Measurements from ENCODE around the gene UBAP1.
"Not testable (repeated sequence)": the region's sequence is repeated elsewhere in the genome, so short reads cannot be mapped to it uniquely, and the experiment has no call there.

Gene UBAP1

DNA sequence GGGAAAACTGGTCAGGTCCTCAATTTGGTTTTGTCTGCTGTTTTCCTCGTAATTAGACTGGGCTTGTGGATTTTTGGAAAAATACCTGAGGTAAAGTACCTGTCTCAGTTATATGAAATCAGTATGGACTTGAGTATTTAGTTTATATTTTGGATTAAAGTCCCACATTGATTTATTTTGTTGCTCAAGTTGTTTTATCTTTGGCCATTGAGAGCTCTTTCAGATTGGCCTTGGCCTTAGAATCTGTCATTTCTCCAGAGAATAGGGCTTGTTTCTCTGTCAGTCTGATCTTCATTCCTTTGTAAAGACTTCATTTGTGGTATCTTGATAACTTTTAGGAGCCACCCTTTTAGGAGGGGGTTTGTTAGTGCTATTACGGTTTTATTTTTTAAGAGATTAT is 21.2 kb downstream of the UBAP1 start:
- Histone ChIP-seq H3K4me1 (ENCODE audit: control insufficient read depth, insufficient read depth, low read length, poor library complexity, severe bottlenecking) (peaks cover 5% of the 10 kb centered on the region), H3K9me3 (ENCODE audit: control insufficient read depth, low read length) (no peaks in the 10 kb centered on the region), H3K27me3 (replicated peaks; ENCODE audit: control insufficient read depth, insufficient read depth, low read length, poor library complexity, severe bottlenecking) (no peaks in the 10 kb centered on the region), H3K4me3 (ENCODE audit: insufficient read depth, low read depth, low read length, poor library complexity, severe bottlenecking) (no peak overlapping the region), H3K36me3 (ENCODE audit: control insufficient read depth, insufficient read depth, low read length) (no peaks in the 10 kb centered on the region), H3K27ac (ENCODE audit: insufficient read depth, low read length, poor library complexity, severe bottlenecking) (no peak overlapping the region)
- DNase-seq: no peak

GRCh38 chr9:34203275-34203991 is 24.6 kb downstream of the UBAP1 start:
- H3K27ac ChIP-seq (ENCODE audit: insufficient read depth, low read length, poor library complexity, severe bottlenecking): no peak overlapping the region
- no peak for DNase-seq
- no peaks in the 10 kb centered on the region for H3K36me3 ChIP-seq (ENCODE audit: control insufficient read depth, insufficient read depth, low read length)
- no peak overlapping the region for H3K4me3 ChIP-seq (ENCODE audit: insufficient read depth, low read depth, low read length, poor library complexity, severe bottlenecking)
- H3K27me3 ChIP-seq (replicated peaks; ENCODE audit: control insufficient read depth, insufficient read depth, low read length, poor library complexity, severe bottlenecking): no peaks in the 10 kb centered on the region
- peaks cover 3% of the 10 kb centered on the region for H3K4me1 ChIP-seq (ENCODE audit: control insufficient read depth, insufficient read depth, low read length, poor library complexity, severe bottlenecking)
- H3K9me3 ChIP-seq (ENCODE audit: control insufficient read depth, low read length): no peaks in the 10 kb centered on the region

GRCh38 chr9:34203992-34204635 is 25.3 kb downstream of the UBAP1 start:
- no peak overlapping the region for H3K4me3 ChIP-seq (ENCODE audit: insufficient read depth, low read depth, low read length, poor library complexity, severe bottlenecking)
- H3K9me3 ChIP-seq (ENCODE audit: control insufficient read depth, low read length): no peaks in the 10 kb centered on the region
- H3K27ac ChIP-seq (ENCODE audit: insufficient read depth, low read length, poor library complexity, severe bottlenecking): no peak overlapping the region
- H3K27me3 ChIP-seq (replicated peaks; ENCODE audit: control insufficient read depth, insufficient read depth, low read length, poor library complexity, severe bottlenecking): no peaks in the 10 kb centered on the region
- H3K36me3 ChIP-seq (ENCODE audit: control insufficient read depth, insufficient read depth, low read length): no peaks in the 10 kb centered on the region
- H3K4me1 ChIP-seq (ENCODE audit: control insufficient read depth, insufficient read depth, low read length, poor library complexity, severe bottlenecking): no peaks in the 10 kb centered on the region
- no peak for DNase-seq

GRCh38 chr9:34205102-34205501 is 26.3 kb downstream of the UBAP1 start:
- Histone ChIP-seq H3K36me3 (ENCODE audit: control insufficient read depth, insufficient read depth, low read length) (no peaks in the 10 kb centered on the region), H3K4me3 (ENCODE audit: insufficient read depth, low read depth, low read length, poor library complexity, severe bottlenecking) (no peak overlapping the region), H3K4me1 (ENCODE audit: control insufficient read depth, insufficient read depth, low read length, poor library complexity, severe bottlenecking) (no peaks in the 10 kb centered on the region), H3K9me3 (ENCODE audit: control insufficient read depth, low read length) (no peaks in the 10 kb centered on the region), H3K27me3 (replicated peaks; ENCODE audit: control insufficient read depth, insufficient read depth, low read length, poor library complexity, severe bottlenecking) (no peaks in the 10 kb centered on the region), H3K27ac (ENCODE audit: insufficient read depth, low read length, poor library complexity, severe bottlenecking) (no peak overlapping the region)
- no peak for DNase-seq

DNA sequence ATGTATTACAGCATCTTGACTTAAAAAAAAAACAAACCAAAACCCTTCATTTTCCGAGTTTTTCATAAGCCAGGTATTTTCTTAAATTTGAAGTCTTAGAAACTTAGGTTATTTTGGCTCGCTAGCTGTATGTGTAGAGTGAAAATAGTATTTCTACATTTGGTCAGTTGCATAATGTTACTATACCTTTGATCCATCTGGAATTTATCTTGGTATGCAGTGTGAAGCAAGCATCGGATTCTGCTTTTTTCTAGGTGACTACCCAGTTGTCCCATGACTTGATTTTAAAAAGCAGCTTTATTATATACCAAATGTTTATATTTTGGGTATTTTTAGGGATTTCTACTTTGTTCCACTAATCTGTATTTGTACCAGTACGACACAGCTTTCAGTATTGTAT is 27.7 kb downstream of the UBAP1 start:
- no peaks in the 10 kb centered on the region for H3K36me3 ChIP-seq (ENCODE audit: control insufficient read depth, insufficient read depth, low read length)
- no peak overlapping the region for H3K27ac ChIP-seq (ENCODE audit: insufficient read depth, low read length, poor library complexity, severe bottlenecking)
- no peaks in the 10 kb centered on the region for H3K9me3 ChIP-seq (ENCODE audit: control insufficient read depth, low read length)
- no peaks in the 10 kb centered on the region for H3K4me1 ChIP-seq (ENCODE audit: control insufficient read depth, insufficient read depth, low read length, poor library complexity, severe bottlenecking)
- H3K4me3 ChIP-seq (ENCODE audit: insufficient read depth, low read depth, low read length, poor library complexity, severe bottlenecking): no peak overlapping the region
- no peaks in the 10 kb centered on the region for H3K27me3 ChIP-seq (replicated peaks; ENCODE audit: control insufficient read depth, insufficient read depth, low read length, poor library complexity, severe bottlenecking)
- DNase-seq: no peak

DNA sequence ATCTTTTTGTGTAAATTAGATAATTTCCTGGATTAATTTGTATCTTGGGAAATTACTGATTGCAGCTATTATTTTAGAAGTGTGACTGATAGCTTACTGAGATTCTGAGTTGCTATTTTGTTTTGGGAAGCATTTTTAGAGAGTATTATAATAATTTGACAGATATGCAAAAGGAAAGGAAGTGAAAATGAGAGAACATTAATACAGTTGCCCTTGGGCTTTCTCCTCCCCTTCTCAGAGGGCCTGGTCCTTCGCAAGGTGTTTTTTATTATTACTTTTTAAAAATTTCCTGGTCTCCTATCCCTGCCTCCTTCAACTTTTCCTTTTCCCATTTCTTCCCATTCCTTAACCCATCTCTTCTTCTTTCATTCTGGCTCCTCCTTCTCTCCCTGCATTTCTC is 32.6 kb downstream of the UBAP1 start:
- Histone ChIP-seq H3K27me3 (replicated peaks; ENCODE audit: control insufficient read depth, insufficient read depth, low read length, poor library complexity, severe bottlenecking) (no peaks in the 10 kb centered on the region), H3K4me3 (ENCODE audit: insufficient read depth, low read depth, low read length, poor library complexity, severe bottlenecking) (no peak overlapping the region)

DNA sequence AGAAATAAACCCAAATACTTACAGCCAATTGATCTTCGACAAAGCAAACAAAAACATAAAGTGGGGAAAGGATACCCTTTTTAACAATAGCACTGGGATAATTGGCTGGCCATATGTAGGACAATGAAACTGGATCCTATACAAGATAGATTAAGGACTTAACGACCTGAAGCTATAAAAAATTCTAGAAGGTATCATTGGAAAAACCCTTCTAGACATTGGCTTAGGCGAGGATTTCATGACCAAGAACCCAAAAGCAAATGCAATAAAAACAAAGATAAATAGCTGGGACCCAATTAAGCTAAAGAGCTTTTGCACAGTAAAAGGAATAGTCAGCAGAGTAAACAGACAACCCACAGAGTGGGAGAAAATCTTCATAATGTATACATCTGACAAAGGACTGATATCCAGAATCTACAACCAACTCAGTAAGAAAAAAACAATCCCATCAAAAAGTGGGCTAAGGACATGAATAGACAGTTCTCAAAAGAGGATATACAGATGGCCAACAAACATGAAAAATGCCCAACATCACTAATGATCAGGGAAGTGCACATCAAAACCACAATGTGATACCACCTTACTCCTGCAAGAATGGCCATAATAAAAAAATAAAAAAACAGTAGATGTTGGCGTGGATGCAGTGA is 35.6 kb downstream of the UBAP1 start:
- not testable (repeated sequence) for H3K4me3 ChIP-seq (ENCODE audit: insufficient read depth, low read depth, low read length, poor library complexity, severe bottlenecking); H3K27me3 ChIP-seq (replicated peaks; ENCODE audit: control insufficient read depth, insufficient read depth, low read length, poor library complexity, severe bottlenecking); DNase-seq; H3K4me1 ChIP-seq (ENCODE audit: control insufficient read depth, insufficient read depth, low read length, poor library complexity, severe bottlenecking); H3K9me3 ChIP-seq (ENCODE audit: control insufficient read depth, low read length); H3K27ac ChIP-seq (ENCODE audit: insufficient read depth, low read length, poor library complexity, severe bottlenecking); H3K36me3 ChIP-seq (ENCODE audit: control insufficient read depth, insufficient read depth, low read length)

More for the DNA sequence above, 32.6 kb downstream of the UBAP1 start:
- H3K27ac ChIP-seq (ENCODE audit: insufficient read depth, low read length, poor library complexity, severe bottlenecking): no peak overlapping the region
- H3K9me3 ChIP-seq (ENCODE audit: control insufficient read depth, low read length): no peaks in the 10 kb centered on the region
- no peak for DNase-seq
- H3K4me1 ChIP-seq (ENCODE audit: control insufficient read depth, insufficient read depth, low read length, poor library complexity, severe bottlenecking): no peaks in the 10 kb centered on the region
- no peaks in the 10 kb centered on the region for H3K36me3 ChIP-seq (ENCODE audit: control insufficient read depth, insufficient read depth, low read length)

GRCh38 chr9:34216325-34216724 is 37.5 kb downstream of the UBAP1 start:
- H3K27ac ChIP-seq (ENCODE audit: insufficient read depth, low read length, poor library complexity, severe bottlenecking): no peak overlapping the region
- no peaks in the 10 kb centered on the region for H3K27me3 ChIP-seq (replicated peaks; ENCODE audit: control insufficient read depth, insufficient read depth, low read length, poor library complexity, severe bottlenecking)
- H3K4me3 ChIP-seq (ENCODE audit: insufficient read depth, low read depth, low read length, poor library complexity, severe bottlenecking): no peak overlapping the region
- no peak for DNase-seq
- no peaks in the 10 kb centered on the region for H3K4me1 ChIP-seq (ENCODE audit: control insufficient read depth, insufficient read depth, low read length, poor library complexity, severe bottlenecking)
- no peaks in the 10 kb centered on the region for H3K36me3 ChIP-seq (ENCODE audit: control insufficient read depth, insufficient read depth, low read length)
- no peaks in the 10 kb centered on the region for H3K9me3 ChIP-seq (ENCODE audit: control insufficient read depth, low read length)

DNA sequence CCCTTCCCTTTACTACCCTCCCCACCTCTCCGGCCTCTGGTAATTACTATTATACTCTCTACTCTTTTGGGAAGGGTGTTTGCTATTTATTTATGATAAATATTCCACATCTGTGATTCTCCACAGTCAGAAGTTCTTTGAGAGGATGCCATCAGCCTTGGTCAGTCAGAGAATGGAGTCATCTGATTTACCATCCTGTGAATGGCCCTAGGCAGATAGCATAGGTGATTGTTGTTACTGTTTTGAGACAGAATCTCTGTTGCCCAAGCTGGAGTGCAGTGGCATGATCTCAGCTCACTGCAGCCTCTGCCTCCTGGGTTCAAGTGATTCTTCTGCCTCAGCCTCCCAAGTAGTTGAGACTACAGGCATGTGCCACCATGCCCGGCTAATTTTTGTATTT is 38.2 kb downstream of the UBAP1 start:
- not testable (repeated sequence) for H3K9me3 ChIP-seq (ENCODE audit: control insufficient read depth, low read length); H3K4me3 ChIP-seq (ENCODE audit: insufficient read depth, low read depth, low read length, poor library complexity, severe bottlenecking); H3K27me3 ChIP-seq (replicated peaks; ENCODE audit: control insufficient read depth, insufficient read depth, low read length, poor library complexity, severe bottlenecking); H3K27ac ChIP-seq (ENCODE audit: insufficient read depth, low read length, poor library complexity, severe bottlenecking); DNase-seq; H3K36me3 ChIP-seq (ENCODE audit: control insufficient read depth, insufficient read depth, low read length); H3K4me1 ChIP-seq (ENCODE audit: control insufficient read depth, insufficient read depth, low read length, poor library complexity, severe bottlenecking)

DNA sequence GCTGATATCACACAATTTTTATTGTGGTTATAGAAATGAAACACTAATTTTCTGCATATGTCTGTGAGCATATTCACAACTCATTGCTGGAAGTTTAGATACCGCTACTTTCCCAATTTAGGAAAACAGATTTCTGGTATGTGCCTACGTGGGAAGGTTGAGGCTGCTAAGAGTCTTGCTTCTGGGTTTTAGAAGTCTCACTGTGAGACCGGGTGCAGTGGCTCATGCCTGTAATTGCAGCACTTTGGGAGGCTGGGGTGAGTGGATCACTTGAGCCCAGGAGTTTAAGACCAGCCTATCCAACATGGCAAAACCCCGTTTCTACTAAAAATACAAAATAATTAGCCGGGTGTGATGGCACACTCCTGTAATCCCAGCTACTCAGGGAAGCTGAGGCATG is 39.6 kb downstream of the UBAP1 start:
- Histone ChIP-seq H3K4me3 (ENCODE audit: insufficient read depth, low read depth, low read length, poor library complexity, severe bottlenecking) (no peak overlapping the region), H3K27ac (ENCODE audit: insufficient read depth, low read length, poor library complexity, severe bottlenecking) (no peak overlapping the region), H3K27me3 (replicated peaks; ENCODE audit: control insufficient read depth, insufficient read depth, low read length, poor library complexity, severe bottlenecking) (no peaks in the 10 kb centered on the region), H3K4me1 (ENCODE audit: control insufficient read depth, insufficient read depth, low read length, poor library complexity, severe bottlenecking) (no peaks in the 10 kb centered on the region), H3K9me3 (ENCODE audit: control insufficient read depth, low read length) (no peaks in the 10 kb centered on the region), H3K36me3 (ENCODE audit: control insufficient read depth, insufficient read depth, low read length) (no peaks in the 10 kb centered on the region)
- no peak for DNase-seq

Data from effector memory CD4-positive, alpha-beta T cell (primary cell).